ENCODE results near the gene SPRED2.

The SPRED2 gene

GRCh38 chr2:65383541-65384488 is 48.6 kb downstream of the SPRED2 start:
- peak; percentile 66 for DNase-seq

DNA sequence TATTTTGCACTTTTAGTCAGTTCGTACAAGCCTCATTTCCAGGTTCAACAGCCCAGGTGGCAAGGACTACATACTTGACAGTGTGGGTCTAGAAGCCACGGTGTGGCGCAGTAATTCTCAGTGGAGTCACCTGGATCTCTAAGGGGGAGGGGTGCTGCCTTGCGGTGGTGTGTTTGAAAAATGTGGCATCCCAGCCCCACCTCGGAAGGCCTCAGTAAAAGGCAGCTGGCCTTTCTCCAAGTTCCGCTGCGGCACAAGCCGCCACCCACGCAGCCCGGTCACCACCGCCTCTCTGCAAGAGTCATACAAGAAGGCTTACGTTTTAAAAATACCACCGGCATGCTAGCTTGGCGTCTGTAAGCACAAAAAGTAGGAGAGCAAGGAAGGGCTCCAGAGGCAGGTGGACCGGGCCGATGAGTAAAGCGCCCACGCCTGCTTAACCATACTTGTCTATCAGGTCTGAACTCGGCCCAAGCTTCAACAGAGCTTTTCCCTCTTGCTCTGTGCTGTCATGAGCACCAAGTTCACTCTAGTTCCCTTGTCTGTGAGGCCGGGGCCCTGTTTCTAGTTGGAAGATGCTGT is 49.5 kb downstream of the SPRED2 start:
- DNase-seq, result peak; percentile 94

GRCh38 chr2:65382323-65382722 is 50.1 kb downstream of the SPRED2 start:
- no peak for DNase-seq

DNA sequence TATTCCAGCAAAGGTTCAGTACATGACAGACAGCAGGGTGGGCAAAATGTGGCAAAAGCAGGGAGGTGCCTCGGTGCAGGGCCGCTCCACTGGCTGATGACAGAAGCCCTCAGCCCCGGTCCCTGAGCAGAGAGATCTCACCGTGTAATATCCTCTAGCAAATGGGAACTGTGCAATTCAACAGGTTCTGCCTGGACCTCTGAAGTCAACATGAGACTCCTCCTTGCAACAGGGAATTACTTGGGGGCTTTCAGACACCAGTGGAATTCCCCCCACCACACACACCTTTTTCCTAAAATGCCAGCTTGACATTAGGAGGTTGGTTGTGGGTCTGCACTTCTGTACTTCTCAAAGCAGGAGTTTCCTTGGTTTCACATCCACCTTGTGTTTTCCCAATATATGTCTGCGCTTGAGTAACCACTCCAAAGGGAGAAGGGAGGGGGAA is 50.8 kb downstream of the SPRED2 start:
- no peak for DNase-seq

- DNase-seq, result no peak
These were observed 52.1 kb downstream of the SPRED2 start for GRCh38 chr2:65380255-65380654.

- DNase-seq, result no peak
These were observed 52.7 kb downstream of the SPRED2 start for GRCh38 chr2:65379721-65380171.

DNA sequence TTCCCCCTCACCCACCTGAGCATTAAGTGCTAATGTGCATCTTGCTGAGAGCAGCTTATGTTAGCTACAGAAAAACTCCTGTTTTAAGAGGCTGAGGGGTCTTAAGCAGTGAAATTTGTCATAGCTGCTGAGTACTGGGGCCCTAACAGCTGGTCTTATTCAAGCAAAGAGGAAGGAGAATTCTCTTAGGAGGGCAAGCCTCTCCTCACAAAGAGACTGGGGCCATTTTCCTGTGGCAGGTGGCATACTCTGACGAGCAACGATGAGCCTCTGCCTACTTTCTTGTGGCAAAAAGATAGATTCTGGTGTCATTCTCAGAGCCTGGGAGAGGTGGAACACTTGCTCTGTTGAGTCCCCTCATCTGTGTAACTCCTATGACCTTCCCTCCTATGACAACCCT is 53.2 kb downstream of the SPRED2 start:
- no peak for DNase-seq

GRCh38 chr2:65378290-65378689 is 54.1 kb downstream of the SPRED2 start:
- DNase-seq, result no peak

- peak; percentile 73 for DNase-seq
These were observed 54.7 kb downstream of the SPRED2 start for GRCh38 chr2:65377556-65378192.

- no peak for DNase-seq
These were observed 56.7 kb downstream of the SPRED2 start for GRCh38 chr2:65375723-65376122.

DNA sequence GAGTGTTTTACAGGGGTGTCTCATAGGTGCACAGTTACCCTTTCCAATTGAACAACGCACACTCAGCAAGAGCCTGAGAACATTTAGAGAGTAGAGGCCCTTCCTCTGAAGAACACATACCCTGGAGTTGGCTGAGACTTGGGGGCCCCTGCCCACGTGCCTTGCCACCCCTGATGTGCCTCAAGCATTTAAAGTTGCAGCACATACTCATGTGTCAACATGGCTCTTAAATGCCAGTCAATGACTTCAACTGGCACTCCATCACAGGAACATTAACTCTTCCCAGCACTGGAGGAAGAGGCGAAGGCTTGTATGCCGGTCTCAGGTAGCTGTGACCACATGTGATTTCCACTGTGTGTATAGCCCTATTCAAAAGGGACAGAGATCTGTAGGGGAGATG is 57.4 kb downstream of the SPRED2 start:
- DNase-seq, result no peak

- no peak for DNase-seq
These were observed 57.8 kb downstream of the SPRED2 start for GRCh38 chr2:65374575-65374974.

DNA sequence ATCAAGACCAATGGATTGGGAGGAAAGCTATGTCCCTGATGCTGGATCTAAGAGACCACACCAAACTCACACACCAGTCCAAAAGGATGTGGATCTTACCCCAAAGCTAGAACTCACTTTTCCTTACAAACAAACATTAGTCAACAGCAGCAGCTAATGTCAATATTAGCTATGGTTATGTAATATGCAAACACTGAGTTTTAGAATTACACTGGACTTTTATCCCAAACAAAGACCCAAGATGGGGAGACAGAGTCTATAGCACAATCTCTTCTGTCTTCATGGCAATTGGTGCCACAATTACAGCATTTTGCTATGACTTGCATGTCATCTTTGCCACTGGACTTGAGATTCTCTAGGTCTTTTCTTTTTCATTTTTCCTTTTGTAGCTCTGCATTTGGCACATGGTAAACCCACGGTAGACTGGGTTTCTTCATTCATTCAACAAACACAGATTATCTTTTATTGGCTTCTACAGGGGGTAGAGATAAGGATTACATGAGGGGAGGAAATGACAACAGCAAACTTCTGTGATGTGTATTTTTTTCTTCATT is 59.0 kb downstream of the SPRED2 start:
- DNase-seq, result no peak

GRCh38 chr2:65372619-65373018 is 59.8 kb downstream of the SPRED2 start:
- no peak for DNase-seq

DNA sequence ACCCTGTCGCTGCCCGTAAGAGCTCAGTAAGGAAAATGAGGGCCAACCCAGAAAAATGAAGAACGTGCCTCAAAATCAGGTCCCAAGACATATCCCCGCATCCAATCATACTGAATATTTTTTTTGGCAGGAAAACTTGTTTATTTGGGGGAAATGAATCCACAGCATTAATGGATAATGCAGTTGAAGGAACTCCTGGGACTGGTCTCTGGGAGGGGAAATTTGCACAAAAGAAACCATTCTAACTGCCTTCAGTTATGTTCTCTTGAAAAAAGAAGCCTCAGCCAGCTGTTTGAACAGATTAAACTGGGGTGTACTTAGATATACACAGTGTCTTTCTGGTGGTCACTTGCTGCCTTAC is 61.3 kb downstream of the SPRED2 start:
- no peak for DNase-seq

DNA sequence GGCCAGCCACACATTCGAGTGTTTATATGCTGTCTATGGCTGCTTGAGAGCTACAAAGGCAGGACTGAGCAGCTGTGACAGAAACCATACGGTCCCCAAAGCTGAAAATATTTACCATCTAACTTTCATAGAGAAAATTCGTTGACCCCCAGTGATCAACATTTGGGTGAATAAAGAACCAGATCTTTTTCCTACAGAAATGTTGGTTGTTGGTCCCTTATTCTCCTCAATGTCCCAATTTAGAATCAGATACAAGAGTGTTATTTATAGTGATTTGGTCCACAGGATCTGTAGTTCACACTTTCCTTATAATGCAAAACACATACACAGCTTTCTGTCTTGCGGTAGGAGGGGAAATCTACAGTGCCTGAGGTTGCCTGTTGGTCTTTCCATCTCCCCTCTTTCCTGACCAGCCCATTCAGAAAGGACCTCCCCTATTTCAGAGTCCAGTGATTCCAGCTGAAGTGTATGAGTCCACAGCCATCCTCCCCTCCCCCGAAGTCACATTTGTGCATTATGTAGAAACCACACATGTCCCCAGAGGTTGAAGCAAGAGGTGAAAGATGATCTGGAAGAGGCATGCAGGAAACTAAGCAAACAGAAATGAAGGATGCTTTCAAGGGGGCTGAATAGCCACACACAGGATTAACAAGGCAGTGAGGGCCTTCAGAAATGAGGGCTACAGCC is 61.9 kb downstream of the SPRED2 start:
- no peak for DNase-seq

DNA sequence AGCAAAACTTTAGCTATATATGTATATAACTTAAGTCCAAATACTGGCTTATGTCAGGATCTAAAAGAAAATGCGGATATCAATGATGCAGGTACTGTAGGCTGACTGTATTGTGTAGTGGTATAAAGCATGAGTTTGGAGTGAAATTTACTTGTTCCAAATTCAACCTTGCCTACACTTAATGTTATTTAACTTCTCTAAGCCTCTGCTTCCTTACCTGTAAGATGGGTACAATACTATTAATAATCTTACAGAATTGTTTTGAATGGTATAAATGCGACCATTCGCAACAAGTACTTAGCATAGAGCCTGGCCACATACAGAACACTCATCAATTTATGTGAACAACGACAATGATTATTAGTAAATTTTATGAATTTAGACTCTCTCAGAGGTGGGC is 62.4 kb downstream of the SPRED2 start:
- no peak for DNase-seq

DNA sequence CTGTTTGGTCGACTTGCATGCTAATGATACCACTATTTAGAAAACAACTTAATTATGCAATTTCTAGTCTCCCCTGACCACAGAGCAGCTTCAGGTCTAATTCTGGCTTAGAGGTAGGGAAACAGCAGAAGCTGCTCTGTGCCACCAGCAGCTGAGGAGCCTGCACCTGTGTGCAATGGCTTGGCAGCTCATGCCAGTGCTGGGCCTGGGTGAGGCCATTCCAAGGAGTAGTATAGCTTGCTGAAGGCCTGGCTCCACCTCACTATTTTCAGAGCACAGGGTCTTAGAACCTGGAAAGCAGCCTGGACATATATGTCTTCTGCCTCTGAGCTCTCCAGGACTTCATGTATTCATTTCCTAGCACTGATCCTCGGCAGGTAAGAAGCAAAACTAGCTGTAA is 62.8 kb downstream of the SPRED2 start:
- DNase-seq, result no peak

GRCh38 chr2:65368468-65368867 is 63.9 kb downstream of the SPRED2 start:
- DNase-seq, result no peak

DNA sequence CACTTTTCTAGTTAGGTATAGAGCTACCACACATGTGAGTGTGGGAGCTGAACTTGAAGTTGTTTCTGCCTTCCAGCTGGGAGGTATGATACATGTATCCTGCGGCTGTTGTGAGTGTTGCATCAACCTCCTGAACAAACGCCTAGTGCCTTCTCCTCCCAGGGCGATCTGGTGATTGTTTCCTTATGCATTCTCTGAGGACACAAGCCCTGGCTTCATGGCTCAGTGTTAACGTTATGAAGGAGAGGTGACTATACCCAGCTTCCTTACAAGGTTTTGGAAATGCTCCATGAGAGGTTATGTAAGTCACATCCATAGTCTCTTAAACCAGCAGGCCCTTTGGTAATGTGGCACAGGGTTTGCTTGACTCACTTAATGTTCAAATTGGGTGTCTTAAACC is 64.9 kb downstream of the SPRED2 start:
- no peak for DNase-seq

DNA sequence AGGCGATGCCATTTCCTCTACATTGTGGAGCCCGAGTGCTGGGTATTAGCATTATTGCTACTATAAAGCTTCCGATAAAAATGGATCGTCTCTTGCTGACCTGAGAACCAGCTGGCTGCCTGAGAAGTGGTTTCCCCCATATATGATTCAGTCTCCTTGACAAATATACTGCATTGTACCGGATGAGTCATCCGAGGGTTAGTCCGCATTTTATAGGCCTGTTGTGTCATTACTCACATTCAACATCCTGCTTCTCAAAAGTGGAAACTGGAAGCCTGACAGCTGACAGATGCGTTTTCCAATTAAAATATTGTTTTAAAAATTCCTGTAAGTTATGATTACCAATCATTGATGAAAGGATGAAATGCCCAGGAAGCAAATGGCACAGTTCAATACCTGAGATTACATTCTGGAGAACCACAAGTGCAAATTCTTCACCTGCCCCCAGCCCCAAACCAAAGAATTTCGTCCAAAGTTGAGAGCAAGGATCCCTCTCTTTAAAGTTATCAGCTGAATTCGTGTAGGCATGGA is 65.7 kb downstream of the SPRED2 start:
- peak; percentile 60 for DNase-seq

- DNase-seq, result no peak
These were observed 67.2 kb downstream of the SPRED2 start for GRCh38 chr2:65364986-65365733.

Data from hematopoietic multipotent progenitor cell treated with erythropoietin and hydrocortisone succinate and interleukin-3 and kit ligand, for 6 days (in vitro differentiated cells).